Hepatocyte (in vitro differentiated cells): ENCODE data around the gene RAMP3.

Experiments used
- CTCF ChIP-seq: fragments of 200-600 bp; sonication (generic); IDR thresholded peaks from 2 replicates; pipeline ENCODE4 v1.5.1; 2016; ENCODE audit warnings: antibody characterized with exemption, mild to moderate bottlenecking; ENCODE audit not compliant: poor library complexity
- EZH2phosphoT487 ChIP-seq: fragments of 200-600 bp; sonication (generic); IDR thresholded peaks from one replicate; pipeline ENCODE4 v1.6.1; 2018; ENCODE audit warnings: antibody characterized with exemption, mild to moderate bottlenecking, low read depth, moderate library complexity; ENCODE audit not compliant: unreplicated experiment, severe bottlenecking

GRCh38 chr7:45186261-45186813 is 28.7 kb downstream of the RAMP3 start:
- TF ChIP-seq CTCF, result no peak
- TF ChIP-seq EZH2phosphoT487, result no peak
